Measurements from ENCODE around the gene ERC2.

ERC2 gene

DNA sequence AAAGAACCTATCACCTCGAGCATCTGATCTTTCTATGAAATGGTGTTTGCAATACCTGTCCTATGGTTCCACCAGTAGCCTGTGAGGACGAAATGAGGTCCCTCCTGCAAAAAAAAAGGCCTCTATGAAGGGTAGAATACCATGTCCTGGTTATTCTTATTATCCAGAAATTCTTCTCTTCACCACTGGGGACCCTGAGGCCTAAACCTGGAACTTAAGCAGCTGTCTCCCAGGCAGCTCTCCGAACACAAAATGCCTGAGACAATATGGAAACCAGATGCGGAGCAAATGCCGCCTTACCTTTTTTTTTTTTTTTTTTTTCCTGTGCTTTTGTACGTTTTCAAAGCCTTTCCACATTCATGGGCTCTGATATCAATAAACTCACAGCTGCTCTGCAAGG, 919.1 kb downstream of the ERC2 start:
- TF ChIP-seq GATA2 (IDR thresholded peaks at IDR 0.05; ENCODE audit: low read depth, low read length) (no peak), GATA3 (IDR thresholded peaks at IDR 0.05; ENCODE audit: low read depth, low read length) (no peak)

DNA sequence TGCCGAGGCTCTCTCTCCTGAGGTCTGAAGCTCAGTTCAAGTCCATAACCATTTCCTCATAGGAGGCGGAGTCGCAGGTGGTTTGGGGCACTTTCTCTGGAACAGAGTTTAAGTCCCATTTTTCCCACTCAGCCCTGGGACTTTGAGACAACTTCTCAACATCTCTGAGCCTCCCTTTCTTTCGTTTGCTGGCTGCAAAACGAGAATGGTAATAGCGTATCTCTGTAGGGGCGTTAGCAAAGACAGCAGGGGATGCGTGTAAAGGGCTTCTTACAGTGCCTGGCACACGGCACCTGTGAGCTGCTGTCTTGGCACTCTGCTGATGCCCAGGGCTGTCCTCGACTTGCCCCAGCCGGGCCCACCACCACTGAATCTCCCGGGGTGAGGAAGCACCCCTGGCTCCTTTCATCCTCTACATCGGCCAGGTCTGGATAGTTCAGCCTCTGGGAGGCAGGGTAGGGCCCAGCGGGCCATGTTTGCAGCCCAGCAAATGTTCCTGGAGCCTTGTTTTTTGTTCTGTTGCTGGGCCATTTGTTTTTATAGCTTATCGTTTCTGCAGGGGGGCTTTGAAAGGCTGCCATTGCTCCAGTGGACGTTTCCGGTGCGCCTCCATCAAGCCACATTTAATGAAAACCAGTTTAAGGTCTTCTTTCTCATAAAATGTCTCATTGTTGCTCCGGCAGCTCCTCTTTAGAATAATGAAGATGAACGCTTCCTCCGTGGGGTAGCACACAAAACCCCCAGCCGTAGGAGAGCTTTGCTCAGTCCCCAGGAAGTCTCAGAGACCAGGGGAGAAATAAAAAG, 921.2 kb downstream of the ERC2 start:
- TF ChIP-seq GATA3 (IDR thresholded peaks at IDR 0.05; ENCODE audit: low read depth, low read length) = no peak
- no peak for TF ChIP-seq GATA2 (IDR thresholded peaks at IDR 0.05; ENCODE audit: low read depth, low read length)

DNA sequence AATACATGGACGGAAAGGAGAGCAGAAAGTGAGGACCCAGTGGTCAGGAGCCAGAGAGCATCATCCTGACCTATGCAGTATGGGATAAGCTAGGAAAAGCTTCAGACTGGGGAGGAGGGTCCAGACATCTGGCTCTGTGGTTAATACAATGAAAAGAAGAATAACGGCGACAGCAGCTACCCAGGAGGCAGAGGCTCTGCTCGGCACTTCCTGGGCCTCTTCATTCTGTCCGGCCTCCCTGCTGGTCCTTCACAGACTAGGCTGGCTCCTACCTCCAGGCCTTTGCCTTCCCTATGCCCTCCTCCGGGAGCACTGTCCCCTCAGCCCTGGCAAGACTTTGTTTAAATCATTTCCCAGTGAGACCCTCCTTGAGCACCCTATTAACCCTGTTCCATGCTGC, 922.3 kb downstream of the ERC2 start:
- TF ChIP-seq GATA3 (IDR thresholded peaks at IDR 0.05; ENCODE audit: low read depth, low read length) (no peak), GATA2 (IDR thresholded peaks at IDR 0.05; ENCODE audit: low read depth, low read length) (no peak)

DNA sequence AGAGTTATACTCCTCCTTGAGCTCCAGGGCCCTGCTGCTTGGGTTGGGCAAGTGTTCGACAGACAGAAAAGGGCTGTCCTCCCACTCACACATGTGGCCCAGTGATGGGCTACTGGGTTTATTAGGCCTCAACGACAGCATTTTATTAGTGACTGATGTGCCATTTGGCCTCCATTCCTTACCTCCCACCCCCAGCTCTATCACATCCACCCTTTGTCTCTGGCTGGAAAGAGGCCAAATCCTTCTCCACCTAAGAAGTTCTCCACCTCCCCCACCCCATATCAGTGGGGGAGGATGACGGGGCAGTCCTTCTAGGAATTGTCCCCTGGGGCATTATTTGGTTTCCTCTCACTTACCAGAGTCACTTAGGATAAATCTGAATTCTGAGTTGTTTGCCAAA, 924.0 kb downstream of the ERC2 start:
- TF ChIP-seq GATA2 (IDR thresholded peaks at IDR 0.05; ENCODE audit: low read depth, low read length) (no peak), GATA3 (IDR thresholded peaks at IDR 0.05; ENCODE audit: low read depth, low read length) (no peak)

GRCh38 chr3:55543181-55543614, 925.1 kb downstream of the ERC2 start:
- no peak for TF ChIP-seq GATA3 (IDR thresholded peaks at IDR 0.05; ENCODE audit: low read depth, low read length)
- TF ChIP-seq GATA2 (IDR thresholded peaks at IDR 0.05; ENCODE audit: low read depth, low read length) = no peak

DNA sequence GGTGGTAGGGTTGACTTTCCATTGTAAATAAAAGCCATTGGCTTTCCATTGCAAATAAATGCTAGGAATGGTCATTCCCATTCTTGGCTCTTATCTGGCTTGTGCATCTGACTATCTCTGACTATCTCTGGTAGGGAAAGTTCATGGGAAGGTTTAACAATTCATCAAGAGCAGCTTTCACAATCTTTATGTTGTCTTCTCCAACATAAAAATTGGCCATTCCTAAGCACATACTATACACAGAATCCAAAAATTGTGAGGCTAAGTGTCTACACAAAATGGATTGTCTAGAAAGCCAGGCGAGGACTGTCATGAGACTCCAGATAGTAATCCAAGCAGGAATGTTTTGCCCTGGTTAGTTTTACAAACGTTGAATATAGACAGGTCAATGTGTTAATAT, 926.8 kb downstream of the ERC2 start:
- TF ChIP-seq GATA3 (IDR thresholded peaks at IDR 0.05; ENCODE audit: low read depth, low read length) (no peak), GATA2 (IDR thresholded peaks at IDR 0.05; ENCODE audit: low read depth, low read length) (no peak)

GRCh38 chr3:55541016-55541415, 927.3 kb downstream of the ERC2 start:
- TF ChIP-seq GATA3 (IDR thresholded peaks at IDR 0.05; ENCODE audit: low read depth, low read length) (no peak), GATA2 (IDR thresholded peaks at IDR 0.05; ENCODE audit: low read depth, low read length) (no peak)

DNA sequence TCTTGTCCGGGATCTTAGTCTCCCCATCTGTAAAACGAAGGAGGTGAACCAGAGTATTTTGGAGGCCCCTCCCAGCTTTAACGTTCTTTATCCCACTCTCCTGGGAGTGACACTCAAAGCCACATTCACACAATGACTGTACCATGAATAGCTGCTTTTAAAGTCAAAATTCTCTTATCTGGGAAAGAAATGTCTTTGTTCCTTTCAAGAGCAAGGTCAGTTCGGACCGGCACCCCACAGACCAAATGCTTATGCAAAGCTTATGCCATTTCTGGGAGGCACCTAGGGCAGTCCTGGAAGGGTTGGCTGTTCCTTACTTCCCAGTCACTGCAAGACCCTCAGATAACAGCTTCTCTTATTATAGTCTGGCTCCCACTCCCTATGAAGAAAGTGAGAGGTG, 927.7 kb downstream of the ERC2 start:
- TF ChIP-seq GATA2 (IDR thresholded peaks at IDR 0.05; ENCODE audit: low read depth, low read length) = no peak
- no peak for TF ChIP-seq GATA3 (IDR thresholded peaks at IDR 0.05; ENCODE audit: low read depth, low read length)

- TF ChIP-seq GATA3 (IDR thresholded peaks at IDR 0.05; ENCODE audit: low read depth, low read length) (no peak), GATA2 (IDR thresholded peaks at IDR 0.05; ENCODE audit: low read depth, low read length) (no peak)
Measured at GRCh38 chr3:55538158-55538557, 930.1 kb downstream of the ERC2 start.

DNA sequence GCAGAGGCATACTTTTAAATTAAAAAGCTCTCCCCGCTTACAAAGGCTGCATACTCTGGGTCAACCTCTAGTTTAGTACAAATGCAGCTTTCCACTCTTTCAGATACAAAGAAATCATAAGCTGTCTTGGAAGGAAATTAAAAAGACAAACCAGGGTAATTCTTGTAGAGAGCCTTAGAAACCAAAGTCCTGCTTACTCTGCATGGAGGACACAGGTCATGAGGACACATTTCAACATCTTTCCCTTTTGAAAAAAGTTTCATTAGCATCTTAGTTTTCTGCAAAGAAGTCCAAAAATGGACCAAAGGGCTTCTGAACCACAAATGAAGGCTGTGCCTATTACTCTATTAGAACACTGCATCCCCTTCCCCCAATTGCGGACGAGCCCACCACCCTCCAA, 930.7 kb downstream of the ERC2 start:
- TF ChIP-seq GATA3 (IDR thresholded peaks at IDR 0.05; ENCODE audit: low read depth, low read length) = no peak
- TF ChIP-seq GATA2 (IDR thresholded peaks at IDR 0.05; ENCODE audit: low read depth, low read length) = no peak

GRCh38 chr3:55537129-55537528, 931.1 kb downstream of the ERC2 start:
- no peak for TF ChIP-seq GATA2 (IDR thresholded peaks at IDR 0.05; ENCODE audit: low read depth, low read length)
- no peak for TF ChIP-seq GATA3 (IDR thresholded peaks at IDR 0.05; ENCODE audit: low read depth, low read length)

DNA sequence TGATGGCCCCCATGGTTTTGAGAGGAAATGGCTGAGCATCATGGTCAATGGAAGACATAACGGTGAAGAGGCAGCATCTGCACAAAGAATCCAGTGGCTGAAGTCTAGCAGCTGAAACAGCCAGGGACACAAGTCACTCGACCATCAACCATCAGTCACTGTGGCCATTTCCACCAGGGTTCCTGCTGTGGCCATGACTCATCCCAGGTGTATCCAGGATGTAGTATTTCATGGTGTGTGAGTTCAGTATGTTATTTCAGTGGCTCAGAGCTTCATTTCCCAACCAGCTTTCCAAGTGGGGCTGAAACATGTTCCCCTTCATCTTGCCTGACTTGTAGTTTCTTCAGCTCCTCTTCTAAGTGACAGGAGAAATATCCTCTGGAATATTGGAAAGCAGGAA, 933.4 kb downstream of the ERC2 start:
- no peak for TF ChIP-seq GATA2 (IDR thresholded peaks at IDR 0.05; ENCODE audit: low read depth, low read length)
- no peak for TF ChIP-seq GATA3 (IDR thresholded peaks at IDR 0.05; ENCODE audit: low read depth, low read length)

GRCh38 chr3:55532806-55533205, 935.5 kb downstream of the ERC2 start:
- no peak for TF ChIP-seq GATA2 (IDR thresholded peaks at IDR 0.05; ENCODE audit: low read depth, low read length)
- no peak for TF ChIP-seq GATA3 (IDR thresholded peaks at IDR 0.05; ENCODE audit: low read depth, low read length)

DNA sequence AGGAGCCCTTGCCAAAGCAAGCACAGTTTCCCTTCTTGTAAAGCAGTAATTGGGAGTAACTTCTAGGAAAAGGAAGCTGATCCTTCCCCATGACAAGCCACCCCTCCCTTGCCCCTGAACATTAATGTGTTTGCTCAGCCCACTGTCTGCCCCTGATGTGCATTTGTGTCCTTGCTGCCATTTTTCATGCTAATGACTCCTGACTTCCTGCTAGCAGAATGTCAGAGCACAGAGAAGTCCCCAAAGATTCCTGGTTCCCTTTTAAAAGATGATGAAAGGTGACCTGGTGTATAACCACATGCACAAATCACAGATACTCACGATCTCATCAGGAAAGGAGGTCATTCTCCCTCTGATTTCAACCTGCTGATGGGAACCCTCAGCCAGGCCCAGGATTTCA, 936.9 kb downstream of the ERC2 start:
- TF ChIP-seq GATA2 (IDR thresholded peaks at IDR 0.05; ENCODE audit: low read depth, low read length) = no peak
- no peak for TF ChIP-seq GATA3 (IDR thresholded peaks at IDR 0.05; ENCODE audit: low read depth, low read length)

DNA sequence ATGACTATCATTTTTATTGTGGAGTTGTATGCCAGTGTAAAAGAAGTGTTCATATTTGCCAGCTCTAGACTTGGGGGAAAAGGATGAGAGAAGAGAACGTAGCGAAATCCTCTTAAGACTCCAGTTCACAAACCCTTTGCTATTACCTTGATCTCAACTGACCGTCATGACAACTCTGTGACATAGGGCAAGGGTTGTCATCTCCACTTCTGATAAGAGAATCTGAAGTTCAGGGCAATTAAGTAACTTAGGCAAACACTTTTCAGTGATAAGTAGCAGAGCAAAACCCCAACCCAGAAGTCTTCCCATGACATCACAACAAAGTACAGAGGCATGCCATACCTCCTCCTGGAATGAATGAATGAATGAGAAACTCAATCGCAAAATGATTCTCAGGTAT, 940.9 kb downstream of the ERC2 start:
- TF ChIP-seq GATA2 (IDR thresholded peaks at IDR 0.05; ENCODE audit: low read depth, low read length) = no peak
- no peak for TF ChIP-seq GATA3 (IDR thresholded peaks at IDR 0.05; ENCODE audit: low read depth, low read length)

All from SH-SY5Y (cell line).